ENCODE data around the gene PYY. TPM values are rescaled to one million over a fixed set of nuclear protein-coding genes. Genes with fewer than 3 reads are reported as not detected.
"Not testable (repeated sequence)": the region's sequence is repeated elsewhere in the genome, so short reads cannot be mapped to it uniquely, and the experiment has no call there.

The PYY gene
- total RNA-seq, 4 donors from 2014 or later = 2.0 TPM; not detected in 3

- DNase-seq (ENCODE audit: low spot score in 2 of 2) = no peak
- WGBS, 2 donors = 44% methylated on average over 14 of the region's 14 CpGs
- Histone ChIP-seq H3K9me3 (no peaks in the 10 kb centered on the region), H3K27ac (no peak overlapping the region), H3K4me1 (no peaks in the 10 kb centered on the region), H3K27me3 (peaks cover 0 to 49% of the 10 kb centered on the region in 2 donors), H3K36me3 (no peaks in the 10 kb centered on the region), H3K4me3 (no peak overlapping the region)
- TF ChIP-seq EP300 (IDR thresholded peaks at IDR 0.05) = no peak
- TF ChIP-seq CTCF (IDR thresholded peaks at IDR 0.05) = no peak
- TF ChIP-seq POLR2A (IDR thresholded peaks at IDR 0.05) = no peak
Observed at GRCh38 chr17:43974382-43975266, 20.9 kb upstream of the PYY start.

- peaks cover 0 to 36% of the 10 kb centered on the region in 2 donors for H3K27me3 ChIP-seq
- H3K36me3 ChIP-seq; H3K4me1 ChIP-seq; H3K4me3 ChIP-seq; DNase-seq (ENCODE audit: low spot score in 2 of 2); H3K27ac ChIP-seq; H3K9me3 ChIP-seq: not testable (repeated sequence)
- WGBS, 2 donors = 84 to 91% methylated on average over 22 of the region's 22 CpGs
Observed at GRCh38 chr17:43972444-43973212, 18.9 kb upstream of the PYY start.

GRCh38 chr17:43971436-43971835 is 17.7 kb upstream of the PYY start:
- H3K4me3 ChIP-seq; DNase-seq (ENCODE audit: low spot score in 2 of 2); H3K36me3 ChIP-seq; H3K27ac ChIP-seq; H3K9me3 ChIP-seq; H3K4me1 ChIP-seq: not testable (repeated sequence)
- WGBS, 2 donors = 25 to 31% methylated on average over 2 of the region's 2 CpGs
- H3K27me3 ChIP-seq = peaks cover 0 to 29% of the 10 kb centered on the region in 2 donors

- Histone ChIP-seq H3K36me3 (no peaks in the 10 kb centered on the region), H3K27ac (no peak overlapping the region), H3K27me3 (peaks cover 0 to 29% of the 10 kb centered on the region in 2 donors), H3K4me3 (no peak overlapping the region), H3K4me1 (no peaks in the 10 kb centered on the region), H3K9me3 (no peaks in the 10 kb centered on the region)
- no peak for DNase-seq (ENCODE audit: low spot score in 2 of 2)
- WGBS, 2 donors = 66 to 70% methylated on average over 4 of the region's 4 CpGs
- TF ChIP-seq POLR2A (IDR thresholded peaks at IDR 0.05) = no peak
- TF ChIP-seq EP300 (IDR thresholded peaks at IDR 0.05) = no peak
- TF ChIP-seq CTCF (IDR thresholded peaks at IDR 0.05) = no peak
Observed at GRCh38 chr17:43970366-43970765, 16.6 kb upstream of the PYY start.

GRCh38 chr17:43967251-43967875 is 13.6 kb upstream of the PYY start:
- 42 to 59% methylated on average over 9 of the region's 9 CpGs for WGBS, 2 donors

More at GRCh38 chr17:43967251-43967875, 13.6 kb upstream of the PYY start:
- Histone ChIP-seq H3K4me1 (no peaks in the 10 kb centered on the region), H3K4me3 (no peak overlapping the region), H3K27ac (no peak overlapping the region), H3K36me3 (no peaks in the 10 kb centered on the region), H3K27me3 (peaks cover 0 to 3% of the 10 kb centered on the region in 2 donors), H3K9me3 (no peaks in the 10 kb centered on the region)
- no peak for TF ChIP-seq EP300 (IDR thresholded peaks at IDR 0.05)
- TF ChIP-seq POLR2A (IDR thresholded peaks at IDR 0.05) = no peak
- TF ChIP-seq CTCF (IDR thresholded peaks at IDR 0.05) = no peak
- no peak for DNase-seq (ENCODE audit: low spot score in 2 of 2)

Measured in tibial nerve (tissue), 4 donors.